HCT116 (cell line): Measurements from ENCODE around the gene RIC8B. TPM values are rescaled to one million over a fixed set of nuclear protein-coding genes. Genes with fewer than 3 reads are reported as not detected.

Experiments used
- ATAC-seq: fragments of 200-7000 bp; cut with Tn5 transposase; 2 replicates; pipeline ENCODE4 v1.9.1; 2020; ENCODE audit warnings: mild to moderate bottlenecking, moderate library complexity
- BruUV-seq: library from RNA; stranded (reverse); fragments of 400-500 nt; replicated peaks from 2 replicates; lab custom pipeline; 2021; lab: Mats Ljungman, UMichigan
- CTCF ChIA-PET: fragments of 300-600 bp; sonication (Branson Sonifier 250); formaldehyde crosslinking; loops from one replicate; lab custom pipeline; 2021; ENCODE audit warnings: antibody characterized with exemption; lab: Charles Lee
- POLR2A ChIA-PET: fragments of 300-600, 350-600 bp; sonication (Branson Sonifier 250); formaldehyde crosslinking; loops from one replicate; lab custom pipeline; 2021; ENCODE audit warnings: antibody characterized with exemption; lab: Charles Lee
- RAD21 ChIA-PET, 2 experiments: fragments of 300-600 bp; sonication (Branson Sonifier 250); formaldehyde crosslinking; loops; one replicate each; lab custom pipeline; 2023; ENCODE audit warnings: low total read pairs in 2 of 2; ENCODE audit not compliant: uncharacterized antibody in 2 of 2, unreplicated experiment in 2 of 2, low non-redundant PET in 1 of 2; lab: Charles Lee
- DNase-seq: peaks from one replicate; pipeline ENCODE4 v3.0.0-alpha.2; 2010; ENCODE audit warnings: low read depth, low spot score
- H2AFZ ChIP-seq: fragments of 200-600 bp; shearing (Covaris generic), sonication (generic); 2 replicates; pipeline ENCODE4 v1.6.1; 2017; ENCODE audit warnings: low read depth, mixed run types, mixed read lengths, antibody characterized with exemption, low read length; ENCODE audit not compliant: poor library complexity, severe bottlenecking
- H3K27ac ChIP-seq: 2 replicates; pipeline ENCODE4 v1.5.1; 2012; ENCODE audit warnings: low read depth, low read length
- H3K27me3 ChIP-seq: fragments of 200-600 bp; sonication (generic); 2 replicates; pipeline ENCODE4 v1.6.1; 2016; ENCODE audit warnings: mixed run types, low read length, mixed read lengths; ENCODE audit not compliant: insufficient read depth
- H3K36me3 ChIP-seq, 2 experiments: fragments of 200-500 bp in 1 of 2; fragments of 200-600 bp in 1 of 2; sonication (Bioruptor generic) in 1 of 2; sonication (generic) in 1 of 2; 2 replicates each; pipeline versions ENCODE4 v1.5.1 to v1.6.1; 2014 to 2016; ENCODE audit warnings: low read length in 2 of 2, inconsistent platforms in 1 of 2, mixed read lengths in 1 of 2, mixed run types in 1 of 2; ENCODE audit not compliant: insufficient read depth in 2 of 2, control insufficient read depth in 1 of 2
- H3K4me1 ChIP-seq, 2 experiments: fragments of 200-600 bp in 1 of 2; sonication (generic) in 1 of 2; 2 replicates each; pipeline versions ENCODE4 v1.5.1 to v1.6.1; 2012 to 2017; ENCODE audit warnings: low read length in 2 of 2, inconsistent platforms in 1 of 2, mild to moderate bottlenecking in 1 of 2, mixed read lengths in 1 of 2, mixed run types in 1 of 2, moderate library complexity in 1 of 2; ENCODE audit not compliant: insufficient read depth in 2 of 2, control insufficient read depth in 1 of 2
- H3K4me2 ChIP-seq: fragments of 200-600 bp; sonication (generic); 2 replicates; pipeline ENCODE4 v1.6.1; 2017; ENCODE audit warnings: mixed run types, low read length, mixed read lengths
- H3K4me3 ChIP-seq, 2 experiments: fragments of 200-600 bp in 1 of 2; sonication (generic) in 1 of 2; replicated peaks in 1 of 2; 2 replicates each; pipeline ENCODE4 v1.5.1; 2011 to 2016; ENCODE audit warnings: low read length in 2 of 2, control low read depth in 1 of 2, low read depth in 1 of 2, mild to moderate bottlenecking in 1 of 2, mixed read lengths in 1 of 2, mixed run types in 1 of 2
- H3K79me2 ChIP-seq: fragments of 200-600 bp; sonication (generic); 2 replicates; pipeline ENCODE4 v1.6.1; 2017; ENCODE audit warnings: mild to moderate bottlenecking, mixed run types, low read length, moderate library complexity, mixed read lengths; ENCODE audit not compliant: insufficient read depth
- H3K9ac ChIP-seq: fragments of 200-600 bp; sonication (generic); 2 replicates; pipeline ENCODE4 v1.6.1; 2016; ENCODE audit warnings: low read length, mixed read lengths
- H3K9me2 ChIP-seq: fragments of 200-600 bp; sonication (generic), shearing (Covaris generic); 2 replicates; pipeline ENCODE4 v1.6.1; 2017; ENCODE audit warnings: mixed run types, mild to moderate bottlenecking, moderate library complexity; ENCODE audit not compliant: insufficient read depth
- H3K9me3 ChIP-seq, 2 experiments: fragments of 200-500 bp in 1 of 2; fragments of 200-600 bp in 1 of 2; sonication (Bioruptor generic) in 1 of 2; sonication (generic) in 1 of 2; 2 replicates each; pipeline ENCODE4 v1.6.1; 2014 to 2017; ENCODE audit warnings: low read length in 2 of 2, mixed read lengths in 2 of 2, inconsistent platforms in 1 of 2, low read depth in 1 of 2, mild to moderate bottlenecking in 1 of 2, mixed run types in 1 of 2, moderate library complexity in 1 of 2; ENCODE audit not compliant: control insufficient read depth in 1 of 2, insufficient read depth in 1 of 2
- H4K20me1 ChIP-seq: fragments of 200-600 bp; sonication (generic), shearing (Covaris generic); 2 replicates; pipeline ENCODE4 v1.6.1; 2017; ENCODE audit warnings: mixed run types, mild to moderate bottlenecking, moderate library complexity; ENCODE audit not compliant: insufficient read depth
- CEBPB ChIP-seq: IDR thresholded peaks from 2 replicates; pipeline ENCODE4 v1.6.1; 2012; ENCODE audit warnings: low read depth
- EGR1 ChIP-seq: IDR thresholded peaks from 2 replicates; pipeline ENCODE4 v1.6.1; 2012; ENCODE audit warnings: low read depth
- ELF1 ChIP-seq: IDR thresholded peaks from 2 replicates; pipeline ENCODE4 v1.6.1; 2012; ENCODE audit warnings: low read depth, borderline replicate concordance
- EZH2 ChIP-seq: fragments of 200-600 bp; sonication (generic); IDR thresholded peaks from 2 replicates; pipeline ENCODE4 v1.6.1; 2017; ENCODE audit warnings: antibody characterized with exemption, mixed run types
- EZH2phosphoT487 ChIP-seq: fragments of 200-600 bp; IDR thresholded peaks from 2 replicates; pipeline ENCODE4 v1.6.1; 2018; ENCODE audit warnings: antibody characterized with exemption, borderline replicate concordance
- FOSL1 ChIP-seq: IDR thresholded peaks from 2 replicates; pipeline ENCODE4 v1.6.1; 2012; ENCODE audit warnings: low read depth
- JUND ChIP-seq: IDR thresholded peaks from 2 replicates; pipeline ENCODE4 v1.6.1; 2012
- POLR2A ChIP-seq: IDR thresholded peaks from 2 replicates; pipeline ENCODE4 v1.7.0; 2011; ENCODE audit warnings: borderline replicate concordance; ENCODE audit not compliant: insufficient read depth, insufficient read length; ENCODE audit errors: extremely low read depth
- POLR2AphosphoS5 ChIP-seq: IDR thresholded peaks from 2 replicates; pipeline ENCODE4 v1.6.1; 2011; ENCODE audit warnings: mild to moderate bottlenecking, low read depth, low read length, moderate library complexity
- RAD21 ChIP-seq: IDR thresholded peaks from 2 replicates; pipeline ENCODE4 v1.6.1; 2012; ENCODE audit warnings: low read depth, mild to moderate bottlenecking
- SP1 ChIP-seq: IDR thresholded peaks from 2 replicates; pipeline ENCODE4 v1.6.1; 2012; ENCODE audit warnings: low read depth
- TCF7L2 ChIP-seq: IDR thresholded peaks from 2 replicates; pipeline ENCODE4 v1.7.0; 2011; ENCODE audit warnings: borderline replicate concordance, inconsistent platforms; ENCODE audit not compliant: insufficient read depth, insufficient read length; ENCODE audit errors: extremely low read depth
- YY1 ChIP-seq: IDR thresholded peaks from 2 replicates; pipeline ENCODE4 v1.6.1; 2011; ENCODE audit warnings: low read length, low read depth, moderate library complexity, mild to moderate bottlenecking; ENCODE audit not compliant: insufficient replicate concordance; ENCODE audit errors: extremely low read depth
- ZFX ChIP-seq: fragments of 450-650 bp; IDR thresholded peaks from 2 replicates; pipeline ENCODE4 v1.6.1; 2017
- ZNF274 ChIP-seq: fragments of 200-500 bp; sonication (Bioruptor generic); IDR thresholded peaks from 2 replicates; pipeline ENCODE4 v1.6.1; 2014; ENCODE audit warnings: mild to moderate bottlenecking, low read depth, low read length, inconsistent platforms
- intact Hi-C: fragments of 100-400 bp; cut with micrococcal nuclease; formaldehyde crosslinking; loops from 2 replicates; pipeline ENCODE4 v1.10.0; 2022
- total RNA-seq: library from RNA; stranded (reverse); gene quantifications from one replicate; pipeline ENCODE4 v1.2.1, GENCODE V29; 2021; ENCODE audit not compliant: unreplicated experiment
- TF ChIP-seq, protein P1 (sequence below), 3 experiments: fragments of 200-600 bp in 1 of 3; sonication (generic) in 1 of 3; IDR thresholded peaks in 2 of 3; conservative IDR thresholded peaks in 1 of 3; 2 replicates each; pipeline ENCODE4 v1.5.1; 2012 to 2017; ENCODE audit warnings: low read depth in 2 of 3, low read length in 2 of 3, antibody characterized with exemption in 1 of 3, borderline replicate concordance in 1 of 3, control low read depth in 1 of 3, mild to moderate bottlenecking in 1 of 3, mixed read lengths in 1 of 3, mixed run types in 1 of 3, moderate library complexity in 1 of 3; ENCODE audit not compliant: insufficient read depth in 1 of 3
- TF ChIP-seq, protein P2 (sequence below): IDR thresholded peaks from 2 replicates; pipeline ENCODE4 v1.6.1; 2012

Gene RIC8B
- total RNA-seq, 1 experiment from 2014 or later: 16.7 TPM

DNA sequence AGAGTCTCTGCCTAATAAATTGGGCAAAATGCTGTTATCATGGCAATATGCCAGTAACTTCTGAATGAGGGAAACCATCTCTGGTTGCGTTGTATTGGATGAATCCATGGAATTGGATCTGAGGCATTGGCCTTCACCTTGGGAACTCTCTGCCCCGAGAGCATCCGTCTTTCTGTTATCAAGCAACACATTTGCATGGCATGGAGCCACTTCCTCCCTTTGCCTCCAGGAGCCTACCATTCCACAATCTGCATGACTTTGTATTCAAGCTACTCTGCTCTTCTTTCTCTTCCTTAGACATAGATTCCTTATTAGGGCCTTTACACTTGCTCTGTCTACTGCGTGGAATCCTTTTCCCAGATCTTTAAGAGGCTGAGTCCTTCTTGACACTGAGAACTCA, 57.2 kb downstream of the RIC8B start:
- ChIA-PET CTCF (no interaction called here), RAD21 (no interaction called here), POLR2A (no interaction called here)
- DNase-seq: no peak
- no peaks in the 10 kb centered on the region for H3K9me2 ChIP-seq
- no peaks in the 10 kb centered on the region for H3K27me3 ChIP-seq
- H2AFZ ChIP-seq: no peak overlapping the region
- no peak overlapping the region for H3K9ac ChIP-seq
- H3K9me3 ChIP-seq: no peaks in the 10 kb centered on the region
- no peak overlapping the region for H3K4me3 ChIP-seq
- TF ChIP-seq FOSL1 (no peak), ELF1 (no peak), ZFX (no peak), TCF7L2 (no peak), CEBPB (no peak), JUND (no peak), POLR2AphosphoS5 (no peak), POLR2A (no peak), RAD21 (no peak), SP1 (no peak), EZH2 (no peak), EGR1 (no peak), ZNF274 (no peak), YY1 (no peak), EZH2phosphoT487 (no peak)
- TF ChIP-seq, protein P1, sequence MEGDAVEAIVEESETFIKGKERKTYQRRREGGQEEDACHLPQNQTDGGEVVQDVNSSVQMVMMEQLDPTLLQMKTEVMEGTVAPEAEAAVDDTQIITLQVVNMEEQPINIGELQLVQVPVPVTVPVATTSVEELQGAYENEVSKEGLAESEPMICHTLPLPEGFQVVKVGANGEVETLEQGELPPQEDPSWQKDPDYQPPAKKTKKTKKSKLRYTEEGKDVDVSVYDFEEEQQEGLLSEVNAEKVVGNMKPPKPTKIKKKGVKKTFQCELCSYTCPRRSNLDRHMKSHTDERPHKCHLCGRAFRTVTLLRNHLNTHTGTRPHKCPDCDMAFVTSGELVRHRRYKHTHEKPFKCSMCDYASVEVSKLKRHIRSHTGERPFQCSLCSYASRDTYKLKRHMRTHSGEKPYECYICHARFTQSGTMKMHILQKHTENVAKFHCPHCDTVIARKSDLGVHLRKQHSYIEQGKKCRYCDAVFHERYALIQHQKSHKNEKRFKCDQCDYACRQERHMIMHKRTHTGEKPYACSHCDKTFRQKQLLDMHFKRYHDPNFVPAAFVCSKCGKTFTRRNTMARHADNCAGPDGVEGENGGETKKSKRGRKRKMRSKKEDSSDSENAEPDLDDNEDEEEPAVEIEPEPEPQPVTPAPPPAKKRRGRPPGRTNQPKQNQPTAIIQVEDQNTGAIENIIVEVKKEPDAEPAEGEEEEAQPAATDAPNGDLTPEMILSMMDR (IDR thresholded peaks at IDR 0.05 in 2 of 3, conservative IDR thresholded peaks at IDR 0.05 in 1 of 3; ENCODE audit: borderline replicate concordance in 1 of 3, insufficient read depth in 1 of 3, low read depth in 2 of 3, low read length in 2 of 3): no peak
- TF ChIP-seq, protein P2, sequence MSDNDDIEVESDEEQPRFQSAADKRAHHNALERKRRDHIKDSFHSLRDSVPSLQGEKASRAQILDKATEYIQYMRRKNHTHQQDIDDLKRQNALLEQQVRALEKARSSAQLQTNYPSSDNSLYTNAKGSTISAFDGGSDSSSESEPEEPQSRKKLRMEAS: no peak
- intact Hi-C loops: no loop called here
- no TSS peak for BruUV-seq
- no peaks in the 10 kb centered on the region for H3K79me2 ChIP-seq
- no peaks in the 10 kb centered on the region for H4K20me1 ChIP-seq
- no peak overlapping the region for H3K4me2 ChIP-seq
- no peaks in the 10 kb centered on the region for H3K4me1 ChIP-seq
- no peaks in the 10 kb centered on the region for H3K36me3 ChIP-seq
- H3K27ac ChIP-seq: no peak overlapping the region
- no peak for ATAC-seq
